Fibroblast of the conjunctiva (primary cell): ENCODE data around the gene KCNRG.
A peak's percentile ranks its signal among the peaks of the same experiment; 100 is the strongest.
"Not testable (repeated sequence)": the region's sequence is repeated elsewhere in the genome, so short reads cannot be mapped to it uniquely, and the experiment has no call there.

ENCODE experiments used
- DNase-seq: peaks from one replicate; pipeline ENCODE4 v3.0.0-alpha.2; 2010; ENCODE audit warnings: low read depth

Gene KCNRG

DNA sequence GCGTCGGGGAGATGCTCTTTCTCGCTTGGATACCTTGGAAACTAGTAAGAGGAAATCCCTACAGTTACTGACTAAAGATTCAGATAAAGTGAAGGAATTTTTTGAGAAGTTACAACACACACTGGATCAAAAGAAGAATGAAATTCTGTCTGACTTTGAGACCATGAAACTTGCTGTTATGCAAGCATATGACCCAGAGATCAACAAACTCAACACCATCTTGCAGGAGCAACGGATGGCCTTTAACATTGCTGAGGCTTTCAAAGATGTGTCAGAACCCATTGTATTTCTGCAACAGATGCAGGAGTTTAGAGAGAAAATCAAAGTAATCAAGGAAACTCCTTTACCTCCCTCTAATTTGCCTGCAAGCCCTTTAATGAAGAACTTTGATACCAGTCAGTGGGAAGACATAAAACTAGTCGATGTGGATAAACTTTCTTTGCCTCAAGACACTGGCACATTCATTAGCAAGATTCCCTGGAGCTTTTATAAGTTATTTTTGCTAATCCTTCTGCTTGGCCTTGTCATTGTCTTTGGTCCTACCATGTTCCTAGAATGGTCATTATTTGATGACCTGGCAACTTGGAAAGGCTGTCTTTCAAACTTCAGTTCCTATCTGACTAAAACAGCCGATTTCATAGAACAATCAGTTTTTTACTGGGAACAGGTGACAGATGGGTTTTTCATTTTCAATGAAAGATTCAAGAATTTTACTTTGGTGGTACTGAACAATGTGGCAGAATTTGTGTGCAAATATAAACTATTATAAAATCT, 2.7 kb upstream of the KCNRG start:
- no peak for DNase-seq

DNA sequence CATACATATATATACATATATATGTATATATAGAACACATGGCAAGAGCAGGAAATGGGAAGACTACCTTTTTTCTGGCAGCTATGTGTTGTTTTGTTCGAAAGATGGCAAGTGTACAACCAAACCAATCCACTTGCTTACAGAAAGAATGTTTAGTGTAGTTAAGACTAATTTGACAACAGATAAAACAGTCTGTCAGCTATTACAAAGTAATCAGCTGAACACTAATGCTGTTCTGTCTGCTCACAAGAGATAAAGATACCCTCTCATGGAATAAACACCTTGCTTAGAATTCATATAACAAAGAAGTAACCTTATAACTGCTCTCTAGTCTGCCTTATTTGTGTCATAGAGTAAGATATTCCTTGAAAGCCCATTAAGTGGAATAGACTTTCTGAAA, 858 bp upstream of the KCNRG start:
- no peak for DNase-seq

DNA sequence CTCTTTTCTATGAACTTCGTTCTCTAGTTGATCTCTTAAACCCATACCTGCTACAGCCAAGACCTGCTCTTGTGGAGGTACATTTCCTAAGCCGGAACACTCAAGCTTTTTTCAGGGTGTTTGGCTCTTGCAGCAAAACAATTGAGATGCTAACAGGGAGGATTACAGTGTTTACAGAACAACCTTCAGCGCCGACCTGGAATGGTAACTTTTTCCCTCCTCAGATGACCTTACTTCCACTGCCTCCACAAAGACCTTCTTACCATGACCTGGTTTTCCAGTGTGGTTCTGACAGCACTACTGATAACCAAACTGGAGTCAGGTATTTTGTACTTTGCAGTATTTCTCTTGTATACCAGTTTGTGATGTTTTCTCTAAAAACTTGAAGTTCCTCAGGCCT, 506 bp downstream of the KCNRG start:
- DNase-seq = no peak

DNA sequence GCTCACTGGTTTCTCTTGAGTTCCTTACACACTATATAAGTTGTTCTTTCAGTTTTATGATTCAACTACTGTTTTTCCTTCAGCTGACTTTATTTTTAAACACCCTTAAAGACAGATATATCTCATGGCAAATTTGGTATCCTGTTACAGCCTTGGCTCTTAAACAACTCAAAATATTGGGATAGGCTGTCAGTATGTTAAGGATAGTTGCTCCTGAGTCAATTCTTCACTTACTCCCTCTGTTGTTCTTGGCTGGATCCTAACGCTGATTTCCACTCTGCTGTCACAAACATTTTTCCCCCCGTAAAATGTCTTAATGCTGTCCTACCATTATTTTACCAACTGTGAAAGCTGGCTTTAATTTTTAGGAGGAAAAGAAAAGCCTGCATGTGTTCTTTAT, 1.2 kb downstream of the KCNRG start:
- DNase-seq = no peak

DNA sequence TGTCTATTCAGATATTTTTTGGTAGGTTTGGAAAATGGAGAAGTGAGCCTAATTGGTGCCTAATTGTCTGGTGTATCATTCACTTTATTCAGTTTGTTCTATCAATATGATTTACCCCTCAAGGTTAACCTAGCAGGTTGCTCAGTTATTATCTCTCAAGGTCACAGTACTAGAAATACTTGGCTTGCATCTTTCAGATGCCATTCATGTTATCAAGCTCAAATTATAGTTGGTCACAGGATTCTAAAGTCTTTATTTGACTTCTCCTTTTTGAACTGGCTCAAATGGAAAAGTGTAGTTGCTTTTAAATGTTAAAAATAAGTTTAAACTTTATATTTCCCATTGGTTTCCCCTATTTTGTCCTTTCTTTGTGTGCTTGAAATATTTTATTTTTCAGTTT, 2.6 kb downstream of the KCNRG start:
- no peak for DNase-seq

DNA sequence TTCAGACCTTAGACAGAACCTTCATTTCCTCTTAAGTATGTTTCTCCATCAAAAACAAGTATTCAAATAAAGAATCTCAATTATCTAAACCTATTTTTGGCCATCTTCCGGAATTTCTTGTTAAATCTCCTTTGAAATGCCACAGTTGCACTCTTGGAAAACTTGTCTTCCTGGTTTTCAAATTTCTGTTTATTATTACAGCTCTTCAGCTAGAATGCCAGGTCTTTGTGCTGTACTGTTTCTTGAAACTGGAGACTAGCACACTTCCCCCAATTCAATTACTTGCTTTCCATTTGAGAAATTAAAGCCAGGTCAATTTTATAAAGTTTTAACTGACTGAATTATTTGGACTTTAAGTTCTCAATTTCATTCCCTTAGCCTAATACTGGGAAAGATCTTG, 10.2 kb downstream of the KCNRG start:
- no peak for DNase-seq

DNA sequence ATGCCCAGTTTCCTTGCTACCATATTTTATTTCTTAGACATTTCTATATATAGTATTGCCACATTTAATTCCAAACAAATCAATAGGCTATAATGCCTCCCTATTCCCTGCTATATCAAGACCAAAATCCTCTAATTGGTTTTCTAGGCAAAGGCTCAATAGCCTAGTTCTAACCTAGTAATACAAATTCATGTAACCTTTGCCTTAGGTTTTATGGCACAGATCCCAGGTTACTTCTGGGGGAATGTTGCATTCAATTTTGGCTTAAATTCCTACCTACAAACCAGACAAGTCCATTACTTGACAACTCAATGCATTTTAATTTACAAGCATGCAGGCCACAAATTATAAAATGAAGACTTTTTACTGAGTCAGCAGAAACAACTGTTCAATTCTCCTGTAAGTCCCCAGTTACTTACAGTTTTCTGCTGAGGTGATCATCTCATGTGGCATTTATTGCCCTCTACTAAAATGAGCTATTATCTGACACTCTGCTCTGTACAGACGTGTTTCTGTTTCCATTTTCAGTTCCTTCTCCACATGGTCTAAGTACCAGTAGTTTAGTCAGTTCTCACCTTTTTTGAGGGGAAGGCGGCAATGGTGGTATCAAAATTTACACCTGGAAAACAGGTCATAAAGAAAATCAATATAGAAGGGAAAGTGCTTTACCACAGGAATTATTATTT, 11.7 kb downstream of the KCNRG start:
- no peak for DNase-seq

DNA sequence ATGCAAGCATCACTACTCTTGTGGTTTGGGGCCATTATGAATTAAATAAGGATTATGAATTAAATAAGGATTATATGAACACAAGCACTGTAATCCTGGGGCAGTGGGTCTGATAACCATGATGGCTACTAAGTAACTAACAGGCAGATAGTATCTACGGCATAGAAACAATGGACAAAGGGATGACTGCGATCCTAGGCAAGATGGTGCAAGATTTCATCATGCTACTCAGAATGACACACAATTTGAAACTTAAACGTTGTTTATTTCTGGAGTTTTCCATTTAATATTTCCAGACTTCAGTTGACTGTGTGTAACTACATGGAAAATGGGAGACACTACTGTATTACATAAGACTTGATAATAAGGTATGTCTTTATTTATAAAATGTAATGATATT, 15.1 kb downstream of the KCNRG start:
- no peak for DNase-seq

DNA sequence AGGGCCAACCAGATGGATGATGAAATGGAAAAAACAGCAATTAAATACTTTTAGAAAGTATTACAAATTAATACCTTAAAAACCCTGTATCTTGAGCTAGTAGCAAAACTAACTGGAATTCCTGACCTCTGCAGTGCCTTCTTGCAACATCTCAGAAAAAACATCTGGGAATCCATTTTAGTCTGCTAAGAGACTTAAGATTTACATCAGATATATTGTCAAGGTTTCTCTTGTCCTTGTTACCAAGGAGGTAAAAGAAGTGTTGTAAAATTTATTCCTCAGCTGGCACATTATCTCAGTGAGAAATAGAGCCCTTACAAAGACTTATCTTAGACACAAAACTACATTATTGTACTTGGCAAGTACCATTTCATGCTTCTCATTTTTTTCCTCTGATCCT, 18.5 kb downstream of the KCNRG start:
- peak; percentile 45 for DNase-seq

DNA sequence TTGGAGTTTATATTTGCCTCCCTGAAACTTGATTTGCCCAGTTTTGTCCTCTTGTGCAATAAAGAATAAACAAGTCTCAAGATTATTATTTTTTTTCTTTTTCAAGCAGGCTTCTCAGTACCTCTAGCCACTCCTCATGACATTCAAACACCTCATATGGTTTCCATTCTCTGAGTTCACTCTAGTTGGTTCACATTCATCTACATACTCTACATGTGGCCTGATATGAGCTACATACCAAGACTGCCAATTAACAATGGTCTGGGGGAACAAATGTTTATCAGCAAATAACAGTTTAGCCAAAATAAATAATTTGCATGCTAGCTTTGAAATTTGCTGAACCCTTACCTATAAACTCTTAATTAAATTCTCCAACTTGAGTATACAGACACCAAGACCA, 22.5 kb downstream of the KCNRG start:
- DNase-seq = no peak

DNA sequence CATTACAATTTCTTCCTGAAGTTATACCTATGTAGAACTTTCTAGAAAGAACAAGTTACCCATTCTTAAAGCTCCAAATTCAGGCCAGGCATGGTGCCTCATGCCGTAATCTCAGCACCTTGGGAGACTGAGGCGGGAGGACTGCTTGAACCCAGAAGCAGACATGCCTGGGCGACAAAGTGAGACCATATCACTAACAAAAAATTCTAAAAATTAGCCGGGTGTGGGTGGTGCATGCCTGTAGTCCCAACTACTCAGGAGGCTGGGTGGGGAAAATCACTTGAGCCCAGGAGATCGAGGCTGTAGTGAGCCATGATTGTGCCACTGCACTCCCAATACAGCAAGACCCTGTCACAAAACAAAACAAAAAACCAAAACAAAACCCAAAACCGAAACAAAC, 23.0 kb downstream of the KCNRG start:
- no peak for DNase-seq

DNA sequence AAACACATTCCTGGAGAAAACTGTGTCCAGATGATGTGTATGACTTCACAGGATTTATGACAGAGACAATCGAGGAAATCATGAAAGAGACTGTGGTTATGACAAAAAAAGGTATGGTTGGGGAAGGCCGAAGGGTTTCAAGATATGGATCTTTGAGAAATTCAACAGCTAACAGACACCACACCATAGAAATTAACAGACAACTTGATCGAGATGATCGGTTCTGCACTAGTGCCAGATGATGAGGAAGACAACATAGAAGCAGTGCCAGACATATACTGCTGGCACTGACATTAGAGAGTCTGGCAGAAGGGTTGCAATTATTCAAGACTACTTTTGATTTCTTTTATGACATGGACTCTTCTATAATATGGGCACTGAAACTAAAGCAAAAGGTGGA, 37.2 kb downstream of the KCNRG start:
- DNase-seq = no peak

DNA sequence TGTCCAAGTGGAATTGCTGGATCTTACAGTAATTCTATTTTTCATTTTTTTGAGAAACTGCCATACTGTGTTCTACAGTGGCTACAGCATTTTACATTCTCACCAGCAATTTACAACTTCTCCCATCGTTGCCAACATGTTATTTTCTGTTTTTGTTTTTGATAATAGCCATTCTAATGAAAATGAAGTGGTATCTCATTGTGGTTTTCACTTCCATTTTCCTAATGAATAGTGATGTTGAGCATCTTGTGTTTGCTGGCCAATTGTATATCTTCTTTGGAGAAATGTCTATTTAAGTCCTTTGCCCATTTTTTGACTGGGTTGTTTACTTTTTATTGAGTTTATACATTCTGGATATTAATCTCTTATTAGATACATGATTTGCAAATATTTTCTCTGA, 38.6 kb downstream of the KCNRG start:
- no peak for DNase-seq

DNA sequence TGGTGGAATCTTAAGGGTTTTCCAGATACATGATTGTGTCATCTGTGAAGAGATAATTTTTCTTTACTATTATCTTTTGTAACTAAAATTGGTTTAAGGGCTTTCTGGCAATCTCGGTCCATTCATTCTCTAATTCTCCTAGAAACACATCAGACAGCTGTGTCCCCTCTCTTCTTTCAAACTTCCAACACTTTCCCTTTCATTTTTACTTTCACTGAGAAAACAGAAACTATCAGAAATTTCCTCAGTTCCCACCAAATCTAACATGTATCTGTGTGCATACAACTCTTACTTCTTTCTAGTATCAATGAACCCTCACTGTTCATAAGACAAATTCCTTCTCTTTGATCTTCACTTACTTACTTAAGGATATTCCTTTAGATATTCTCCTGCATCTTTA, 40.2 kb downstream of the KCNRG start:
- no peak for DNase-seq

DNA sequence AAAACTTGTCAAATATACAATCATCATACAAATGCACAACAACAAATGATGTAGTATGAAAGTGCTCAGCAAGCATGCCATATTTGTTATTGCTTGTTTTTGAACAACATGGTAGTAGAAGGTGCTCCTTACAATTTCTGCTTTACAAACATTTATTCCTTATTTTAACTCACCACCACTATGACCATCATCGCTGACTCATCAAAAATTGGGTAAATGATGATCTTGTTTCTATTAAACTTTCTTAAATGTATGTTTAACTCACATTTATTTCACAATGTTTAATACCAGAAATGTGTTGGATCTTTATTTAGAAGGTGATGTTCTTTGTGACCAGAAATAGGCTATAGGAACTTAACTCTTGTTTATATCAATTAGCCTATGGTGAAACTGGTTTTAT, 45.5 kb downstream of the KCNRG start:
- DNase-seq = no peak

DNA sequence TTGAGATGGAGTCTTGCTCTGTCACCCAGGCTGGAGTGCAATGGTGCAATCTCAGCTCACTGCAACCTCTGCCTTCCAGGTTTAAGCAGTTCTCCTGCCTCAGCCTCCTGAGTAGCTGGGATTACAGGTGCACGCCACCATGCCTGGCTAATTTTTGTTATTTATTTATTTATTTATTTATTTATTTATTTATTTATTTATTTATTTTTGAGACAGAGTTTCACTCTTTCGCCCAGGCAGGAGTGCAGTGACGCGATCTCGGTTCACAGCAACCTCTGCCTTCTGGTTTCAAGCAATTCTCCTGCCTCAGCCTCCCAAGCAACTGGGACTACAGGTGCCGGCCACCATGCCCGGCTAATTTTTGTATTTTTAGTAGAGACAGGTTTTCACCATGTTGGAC, 47.1 kb downstream of the KCNRG start:
- DNase-seq = not testable (repeated sequence)

DNA sequence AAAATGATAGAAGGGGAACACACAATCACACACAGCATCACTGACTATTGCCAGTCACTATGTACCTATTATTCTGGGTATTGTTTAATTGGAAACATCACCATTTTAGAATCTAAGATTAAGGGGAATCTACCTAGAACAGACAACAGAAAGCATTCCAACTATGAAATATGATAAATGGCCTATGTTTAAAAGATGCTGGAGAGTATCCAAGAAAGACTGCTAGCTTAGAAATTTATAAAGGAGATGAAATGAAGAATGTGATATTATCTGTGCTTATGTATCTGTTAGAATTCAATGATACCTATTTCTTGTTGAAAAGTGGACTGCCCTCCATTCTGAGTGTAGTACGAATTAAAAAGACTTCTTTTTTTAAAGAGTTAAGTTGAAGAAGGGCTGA, 50.5 kb downstream of the KCNRG start:
- no peak for DNase-seq

DNA sequence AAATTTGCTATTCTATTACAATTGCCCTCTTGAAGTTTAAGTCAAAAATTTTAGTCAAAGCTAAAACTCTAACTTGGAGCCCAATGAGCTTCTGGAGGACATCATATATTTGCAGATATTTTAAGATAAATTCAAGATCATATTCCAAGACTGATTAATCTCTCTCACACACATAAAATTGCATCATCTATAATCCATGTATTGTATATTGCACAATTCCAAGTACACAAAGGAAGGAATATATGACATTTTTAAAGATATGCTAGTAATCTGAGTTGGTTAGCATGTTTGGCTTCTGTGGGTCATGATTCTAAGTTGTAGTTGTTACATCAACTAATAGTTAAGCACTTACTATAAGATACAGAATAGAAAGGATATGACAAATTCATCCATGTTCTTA, 53.3 kb downstream of the KCNRG start:
- DNase-seq = no peak

DNA sequence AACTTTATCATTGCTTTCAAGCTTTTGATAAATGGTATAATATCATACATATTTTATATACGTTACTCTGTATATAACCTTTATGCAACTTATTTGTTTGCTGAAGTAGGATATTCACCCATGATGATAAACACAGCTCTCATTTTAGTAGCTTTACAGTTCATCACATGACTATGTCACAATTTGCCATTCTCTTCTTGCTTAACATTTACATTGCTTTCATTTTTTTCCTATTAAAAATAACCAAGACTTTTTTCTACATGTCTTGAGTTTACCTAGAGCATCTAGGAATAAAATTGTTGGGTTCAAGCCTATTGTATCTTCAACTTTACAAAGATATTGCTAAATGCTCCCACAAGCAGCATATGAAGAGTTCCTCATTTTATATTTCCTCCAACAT, 54.0 kb downstream of the KCNRG start:
- DNase-seq = no peak

DNA sequence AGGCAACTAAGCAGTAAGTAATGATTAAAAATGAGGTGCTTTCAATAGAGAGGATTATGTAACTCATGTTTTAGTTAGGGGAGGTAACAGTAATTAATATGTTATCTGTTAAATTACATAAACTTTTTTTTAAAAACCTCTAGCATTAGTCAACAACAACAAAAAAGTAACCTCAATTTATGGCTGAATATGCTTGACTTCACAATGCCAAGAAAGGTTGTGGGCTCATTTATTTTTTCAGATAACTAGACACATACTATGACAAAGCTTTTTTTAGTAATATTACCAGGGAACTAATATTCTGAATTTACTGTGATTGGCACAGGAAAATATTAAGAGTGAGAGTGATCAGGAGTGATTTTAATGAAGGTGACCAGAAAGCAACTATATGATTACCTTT, 54.9 kb downstream of the KCNRG start:
- no peak for DNase-seq
